Activated CD8-positive, alpha-beta memory T cell treated with anti-CD3 and anti-CD28 coated beads, Interleukin-2, amount 50 U/mL, for 1 hour (primary cell): ENCODE data around the gene PLA2G2C.

Experiments
- DNase-seq: peaks from one replicate; pipeline ENCODE4 v3.0.0-alpha.2; 2020; ENCODE audit errors: extremely low read depth

The PLA2G2C gene

DNA sequence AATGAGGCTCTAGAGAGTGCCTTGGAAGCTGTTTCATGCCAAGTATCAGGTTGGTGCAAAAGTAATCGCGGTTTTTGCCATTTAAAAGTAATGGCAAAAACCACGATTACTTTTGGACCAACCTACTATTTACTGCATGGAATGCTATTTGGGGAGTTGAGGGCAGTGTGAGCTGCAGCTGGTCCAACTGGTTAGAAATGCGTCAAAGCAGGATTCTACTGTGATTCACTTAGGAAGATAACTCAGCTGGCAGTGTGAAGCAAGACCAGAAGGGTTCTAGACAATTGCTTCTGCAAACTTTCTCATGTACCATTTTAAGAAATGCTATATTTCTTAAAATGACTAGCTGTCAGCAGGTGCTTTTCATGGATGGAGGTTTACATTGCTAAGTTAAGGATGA is 21.2 kb upstream of the PLA2G2C start:
- no peak for DNase-seq

DNA sequence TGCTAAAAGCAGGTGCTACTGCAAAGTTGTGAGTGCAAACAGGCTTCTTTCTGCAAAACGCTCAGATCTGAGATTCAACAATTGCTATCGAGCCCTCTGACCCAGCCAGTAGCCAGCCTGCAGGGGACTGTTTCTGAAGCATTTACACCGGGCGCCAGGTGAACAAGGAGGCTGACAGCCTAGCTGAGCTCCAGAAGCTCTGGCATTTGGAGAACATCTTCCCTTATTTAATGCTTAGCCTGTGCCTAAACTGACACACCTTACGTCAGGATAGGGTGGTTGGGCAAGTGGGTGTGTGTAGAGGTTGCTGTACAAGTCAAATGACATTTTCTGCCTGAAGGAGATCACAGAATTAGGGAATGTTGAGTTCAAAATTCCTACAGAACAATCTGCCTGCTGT is 15.8 kb upstream of the PLA2G2C start:
- DNase-seq: no peak

GRCh38 chr1:20200966-20201365 is 14.6 kb upstream of the PLA2G2C start:
- no peak for DNase-seq

- DNase-seq: no peak
Observed at GRCh38 chr1:20199840-20200239, 13.5 kb upstream of the PLA2G2C start.

DNA sequence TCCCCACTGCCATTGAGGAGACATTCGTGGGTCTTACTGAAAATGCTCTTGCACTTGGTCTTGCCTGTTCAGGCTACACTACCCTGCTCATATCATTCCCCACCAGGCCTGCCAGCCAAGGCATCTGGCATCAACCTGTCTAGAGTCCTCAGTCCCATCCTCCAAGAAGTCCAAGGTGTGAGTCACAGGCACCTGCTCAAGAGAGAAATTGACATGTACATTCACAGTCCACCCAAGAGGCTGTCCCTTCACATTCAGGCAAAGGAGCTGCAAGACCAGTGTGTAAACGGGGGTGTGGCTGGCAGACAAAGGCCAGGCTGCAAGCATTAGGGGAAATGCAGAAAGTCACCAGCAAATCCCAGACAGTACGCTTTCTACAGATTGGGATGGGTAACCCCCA is 13.1 kb upstream of the PLA2G2C start:
- no peak for DNase-seq

GRCh38 chr1:20198918-20199317 is 12.6 kb upstream of the PLA2G2C start:
- no peak for DNase-seq

DNA sequence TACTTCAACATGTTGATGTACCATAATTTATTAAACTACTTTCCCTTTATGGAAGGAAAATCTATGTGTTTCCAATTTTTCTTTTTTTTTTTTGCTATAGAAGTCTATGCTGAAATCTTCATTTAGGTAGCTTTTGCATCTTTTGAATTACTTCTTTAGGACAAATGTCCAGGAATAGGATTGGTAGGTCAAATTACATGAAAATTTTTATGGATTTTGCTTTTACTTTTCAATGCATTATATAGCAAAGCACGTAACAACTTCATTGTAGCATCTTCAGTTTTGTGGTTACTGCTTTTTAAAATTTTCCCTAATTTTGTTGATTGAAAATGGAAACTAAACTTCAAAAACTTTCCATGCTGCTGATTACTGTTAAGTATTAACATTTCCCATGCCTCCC is 12.0 kb upstream of the PLA2G2C start:
- no peak for DNase-seq

DNA sequence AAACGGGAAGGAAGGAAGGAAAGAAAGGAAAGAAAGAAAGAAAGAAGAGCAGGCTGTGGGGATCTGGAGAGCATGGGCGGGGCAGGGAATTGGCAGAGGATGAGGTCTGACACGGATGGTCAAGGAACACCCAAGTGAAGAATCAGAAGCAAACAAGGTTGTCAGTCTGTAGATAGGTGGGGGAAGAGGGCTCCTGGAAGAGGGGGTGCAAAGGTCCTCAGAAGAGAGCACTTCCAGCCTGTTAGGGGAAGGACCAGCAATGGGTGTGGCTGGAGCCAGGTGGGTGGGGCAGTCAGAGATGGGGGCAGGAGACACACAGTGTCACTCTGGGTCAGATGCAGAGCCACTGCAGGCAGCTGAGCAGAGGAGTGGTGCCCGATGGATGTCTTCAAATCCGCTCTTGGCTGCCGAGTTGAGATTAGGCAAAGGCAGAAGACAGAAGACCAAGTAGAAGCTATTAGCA is 11.0 kb upstream of the PLA2G2C start:
- no peak for DNase-seq

DNA sequence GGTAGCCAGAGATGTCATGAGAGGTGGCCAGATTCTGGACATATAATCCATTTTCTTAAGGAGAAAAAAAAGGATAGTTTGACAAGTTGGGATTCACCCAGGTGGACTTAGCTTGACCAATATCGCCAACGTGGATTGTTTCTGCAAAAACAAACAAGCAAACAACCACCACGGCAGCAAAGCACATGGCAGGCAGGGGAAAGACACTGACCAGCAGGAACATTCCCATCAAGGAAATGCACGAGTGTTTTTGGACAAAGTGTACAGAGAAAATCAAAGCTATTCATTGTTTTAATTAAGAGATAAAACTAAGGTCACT is 9.1 kb upstream of the PLA2G2C start:
- no peak for DNase-seq

- peak; percentile 12 for DNase-seq
Observed at GRCh38 chr1:20194757-20195461, 8.6 kb upstream of the PLA2G2C start.

GRCh38 chr1:20194224-20194623 is 7.9 kb upstream of the PLA2G2C start:
- no peak for DNase-seq

GRCh38 chr1:20192871-20193411 is 6.6 kb upstream of the PLA2G2C start:
- DNase-seq: no peak

- DNase-seq: no peak
Observed at GRCh38 chr1:20192364-20192763, 6.0 kb upstream of the PLA2G2C start.

DNA sequence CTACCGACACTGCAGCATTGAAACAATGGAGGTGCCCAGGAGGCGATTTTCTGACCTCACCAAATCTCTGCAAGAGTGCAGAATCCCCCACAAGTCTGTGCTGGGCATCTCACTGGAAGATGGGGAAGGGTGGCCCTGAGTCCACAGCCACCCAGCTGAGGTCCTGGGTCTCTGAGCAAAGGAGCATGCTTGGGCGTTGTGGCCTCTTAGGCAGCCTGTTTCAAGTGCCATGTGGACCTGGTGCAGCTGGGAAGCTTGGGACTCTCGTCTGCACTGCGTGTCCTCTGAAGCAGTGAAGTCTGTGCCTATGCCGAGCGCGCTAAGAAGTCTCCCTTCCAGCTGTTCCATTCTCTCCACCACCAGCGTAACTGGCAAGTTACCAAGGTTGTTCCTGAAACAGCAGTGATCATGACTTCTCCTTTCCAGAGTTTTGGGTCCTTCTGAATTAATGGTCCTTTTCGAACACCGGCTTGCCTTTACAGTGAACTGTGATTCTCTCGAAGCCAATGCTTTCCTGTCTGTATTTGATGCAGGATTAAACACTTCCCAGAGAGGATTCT is 5.0 kb upstream of the PLA2G2C start:
- no peak for DNase-seq

DNA sequence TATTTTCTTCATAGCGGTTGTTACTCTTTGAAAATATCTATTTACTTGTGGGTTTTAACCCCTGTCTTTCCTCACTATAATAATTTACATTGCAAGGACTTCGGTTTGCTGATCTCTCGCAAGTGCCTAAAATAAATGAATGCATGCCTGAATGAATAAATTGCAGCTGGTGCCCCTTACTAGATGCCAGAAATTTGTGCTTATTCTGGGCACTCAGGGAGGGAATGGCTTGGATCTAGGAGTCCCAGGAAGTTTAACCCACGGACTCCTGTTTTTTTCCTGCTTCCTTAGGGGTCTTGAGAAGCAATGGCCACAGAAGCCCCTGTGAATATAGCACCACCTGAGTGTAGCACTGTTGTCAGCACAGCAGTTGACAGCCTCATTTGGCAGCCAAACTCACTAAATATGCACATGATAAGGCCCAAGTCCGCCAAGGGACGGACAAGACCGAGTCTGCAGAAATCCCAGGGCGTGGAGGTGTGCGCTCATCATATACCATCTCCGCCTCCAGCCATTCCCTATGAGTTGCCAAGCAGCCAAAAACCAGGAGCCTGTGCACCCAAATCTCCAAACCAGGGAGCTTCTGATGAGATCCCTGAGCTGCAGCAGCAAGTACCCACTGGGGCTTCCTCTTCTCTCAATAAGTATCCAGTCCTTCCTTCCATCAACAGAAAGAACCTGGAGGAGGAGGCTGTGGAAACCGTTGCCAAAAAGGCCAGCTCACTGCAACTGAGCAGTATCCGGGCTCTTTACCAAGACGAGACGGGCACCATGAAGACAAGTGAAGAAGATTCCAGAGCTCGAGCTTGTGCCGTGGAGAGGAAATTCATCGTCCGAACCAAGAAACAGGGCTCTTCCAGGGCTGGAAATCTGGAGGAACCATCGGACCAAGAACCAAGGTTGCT is 4.2 kb upstream of the PLA2G2C start:
- DNase-seq: no peak

GRCh38 chr1:20189664-20190063 is 3.3 kb upstream of the PLA2G2C start:
- no peak for DNase-seq

- no peak for DNase-seq
Observed at GRCh38 chr1:20188455-20188817, 2.1 kb upstream of the PLA2G2C start.

- no peak for DNase-seq
Observed at GRCh38 chr1:20187813-20188454, 1.6 kb upstream of the PLA2G2C start.

DNA sequence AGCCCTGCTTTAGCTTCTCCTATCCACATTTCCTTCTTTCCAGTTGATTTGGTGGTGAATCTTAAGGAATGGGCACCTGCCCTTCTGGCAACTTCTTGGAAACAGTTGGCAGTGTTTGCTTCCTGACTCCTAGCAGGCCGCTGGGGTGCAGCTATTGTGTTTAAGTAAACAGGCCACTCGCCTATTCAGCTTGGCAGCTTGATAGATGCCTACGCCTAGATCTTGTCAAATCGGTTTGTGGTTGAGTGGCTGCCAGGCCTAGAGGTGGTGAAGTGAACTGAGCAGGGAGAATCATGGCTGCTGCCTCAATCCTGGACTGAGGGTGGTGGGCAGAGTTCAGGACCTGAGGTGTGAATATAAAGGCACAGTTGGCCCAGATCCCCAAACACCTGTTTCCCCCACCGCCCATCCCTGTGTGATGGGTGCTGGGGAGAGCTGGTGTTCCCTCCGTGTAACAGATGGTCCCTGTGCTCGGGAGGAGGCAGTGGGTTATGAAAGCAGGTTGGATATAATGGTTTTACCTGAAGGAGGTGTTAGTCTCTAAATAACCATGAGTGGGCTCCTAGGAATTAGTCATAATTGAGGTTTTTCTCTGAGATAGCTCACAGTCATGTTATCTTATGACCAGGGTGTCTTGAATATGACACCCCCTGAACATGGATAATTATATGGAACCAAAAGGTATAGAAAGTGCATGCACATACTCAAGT is 940 bp upstream of the PLA2G2C start:
- no peak for DNase-seq

DNA sequence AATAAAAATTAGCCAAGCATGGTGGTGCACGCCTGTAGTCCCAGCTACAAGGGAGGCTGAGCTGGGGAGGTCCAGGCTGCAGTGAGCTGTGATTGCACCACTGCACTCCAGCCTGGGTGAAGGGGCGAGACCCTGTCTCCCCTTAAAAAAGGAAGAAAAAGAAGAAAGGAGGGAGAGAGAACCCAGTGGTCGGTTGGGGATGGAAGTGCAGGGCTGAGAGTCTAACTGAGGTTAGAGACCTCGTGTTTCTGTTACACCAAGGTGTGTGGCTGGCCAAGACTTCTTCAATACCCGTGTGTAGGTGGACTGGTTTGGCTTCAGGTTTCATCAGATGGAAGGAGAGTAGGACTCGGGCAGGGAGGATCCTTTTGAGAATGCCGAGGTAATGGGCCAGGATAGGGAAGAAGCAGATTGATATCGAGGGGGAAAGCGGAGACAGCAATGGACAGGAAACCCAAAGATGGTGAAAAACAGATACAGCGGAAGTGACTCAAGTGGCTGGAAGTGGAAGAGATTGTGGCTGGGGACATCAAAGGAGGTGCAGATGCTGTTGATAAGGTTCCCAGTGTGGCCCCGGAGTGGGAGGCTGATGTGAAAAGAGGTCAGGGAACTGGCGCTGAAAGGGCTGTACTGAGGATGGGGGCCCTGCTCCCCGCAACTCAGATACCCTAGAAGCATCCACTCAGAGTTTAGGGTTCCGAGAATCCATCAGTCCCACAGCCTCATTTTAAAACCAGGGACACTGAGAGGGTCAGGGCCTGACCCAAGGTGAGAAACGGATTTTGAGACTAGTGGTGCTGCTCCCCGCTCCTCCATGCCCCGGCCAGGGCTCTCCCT is 1.1 kb downstream of the PLA2G2C start:
- peak; percentile 21 for DNase-seq

DNA sequence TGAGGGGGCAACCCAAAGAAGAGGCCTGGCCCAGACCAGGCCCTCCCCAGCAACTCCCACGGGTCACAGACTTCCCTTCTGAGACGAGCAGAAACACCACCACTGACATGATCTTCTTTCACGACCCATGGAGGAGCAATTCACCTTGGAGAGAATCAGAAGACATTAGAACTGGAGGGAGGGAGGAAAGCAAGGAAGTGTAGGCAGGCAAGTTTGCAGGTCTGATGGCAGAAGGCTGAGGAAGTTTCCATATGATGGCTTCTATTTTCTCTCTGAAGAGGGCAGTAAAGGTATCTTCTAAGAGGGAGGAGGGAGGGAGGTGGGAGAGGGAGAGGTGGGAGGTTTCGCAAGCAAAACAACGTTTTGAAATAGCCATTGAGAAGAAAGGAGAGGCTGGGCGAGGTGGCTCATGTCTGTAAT is 1.8 kb downstream of the PLA2G2C start:
- no peak for DNase-seq
